GM23248 (cell line): ENCODE results near the gene SYNPR.

Experiments used
- EZH2 ChIP-seq: fragments of 200-600 bp; sonication (generic); IDR thresholded peaks from 2 replicates; pipeline ENCODE4 v1.6.1; 2018; ENCODE audit warnings: antibody characterized with exemption, mild to moderate bottlenecking; ENCODE audit not compliant: insufficient read depth, poor library complexity, severe bottlenecking
- EZH2phosphoT487 ChIP-seq: fragments of 200-600 bp; sonication (generic); IDR thresholded peaks from 2 replicates; pipeline ENCODE4 v1.6.1; 2018; ENCODE audit warnings: antibody characterized with exemption, moderate library complexity, mild to moderate bottlenecking, low read depth; ENCODE audit not compliant: insufficient read depth

GRCh38 chr3:63351159-63352007 is 73.3 kb downstream of the SYNPR start:
- TF ChIP-seq EZH2 (no peak), EZH2phosphoT487 (no peak)
